ENCODE results near the gene STN1. TPM values are rescaled to one million over a fixed set of nuclear protein-coding genes. Genes with fewer than 3 reads are reported as not detected.

The STN1 gene
- total and polyA plus RNA-seq, 2 donors (not counting 1 experiment from before 2014, with no cell fraction given), result 21.7 to 36.5 TPM

GRCh38 chr10:103921248-103921647 is 3.3 kb upstream of the STN1 start:
- Histone ChIP-seq H3K27me3 (ENCODE audit: control insufficient read depth, insufficient read depth, low read length) (no peaks in the 10 kb centered on the region), H3K36me3 (ENCODE audit: control insufficient read depth, insufficient read depth, low read length) (no peaks in the 10 kb centered on the region), H3K9ac (ENCODE audit: insufficient read depth, low read length) (no peak overlapping the region), H3K27ac (ENCODE audit: insufficient read depth, low read length) (no peak overlapping the region), H4K20me1 (ENCODE audit: control insufficient read depth, extremely low read depth, insufficient read depth, low read length) (no peaks in the 10 kb centered on the region), H3K4me3 (replicated peaks in 1 of 4; ENCODE audit: control extremely low read depth in 1 of 4, insufficient read depth in 1 of 4, low read depth in 3 of 4, low read length in 4 of 4) (no peak overlapping the region), H3K9me3 (ENCODE audit: control insufficient read depth, insufficient read depth, low read depth, low read length) (no peaks in the 10 kb centered on the region), H2AFZ (ENCODE audit: low read length) (no peak overlapping the region), H3K4me1 (ENCODE audit: control insufficient read depth, extremely low read depth, insufficient read depth, low read length) (peaks cover 8% of the 10 kb centered on the region), H3K4me2 (ENCODE audit: extremely low read depth, insufficient read depth, low read length) (no peak overlapping the region), H3K79me2 (ENCODE audit: control insufficient read depth, insufficient read depth, low read length) (peaks cover 7% of the 10 kb centered on the region)
- TF ChIP-seq CTCF (conservative IDR thresholded peaks at IDR 0.05 in 1 of 2, IDR thresholded peaks at IDR 0.05 in 1 of 2; ENCODE audit: low read depth in 1 of 2, low read length in 2 of 2) (no peak), EZH2 (IDR thresholded peaks at IDR 0.05; ENCODE audit: low read length, missing control alignments) (no peak)
- no peak for DNase-seq (ENCODE audit: low read depth in 2 of 2)

DNA sequence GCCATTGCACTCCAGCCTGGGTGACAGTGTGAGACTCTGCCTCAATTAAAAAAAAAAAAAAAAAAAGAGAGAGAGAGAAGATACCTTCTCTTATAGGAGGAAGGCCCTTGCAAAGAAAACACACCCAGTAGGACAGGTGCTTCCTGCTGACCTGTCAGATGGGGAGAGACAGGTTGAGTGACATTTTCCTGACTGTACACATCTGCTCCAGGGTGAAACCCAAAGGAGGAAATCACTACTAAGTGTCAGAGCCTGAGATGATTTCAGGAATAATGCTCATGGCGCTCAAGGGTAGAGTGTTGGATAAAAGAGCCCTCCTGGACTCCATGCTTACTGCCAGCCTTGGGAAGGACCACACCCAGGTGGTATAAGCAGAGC is 1.7 kb upstream of the STN1 start:
- no peak overlapping the region for H3K9ac ChIP-seq (ENCODE audit: insufficient read depth, low read length)
- no peaks in the 10 kb centered on the region for H3K9me3 ChIP-seq (ENCODE audit: control insufficient read depth, insufficient read depth, low read depth, low read length)
- no peak overlapping the region for H3K27ac ChIP-seq (ENCODE audit: insufficient read depth, low read length)
- no peaks in the 10 kb centered on the region for H4K20me1 ChIP-seq (ENCODE audit: control insufficient read depth, extremely low read depth, insufficient read depth, low read length)
- H3K36me3 ChIP-seq (ENCODE audit: control insufficient read depth, insufficient read depth, low read length), result no peaks in the 10 kb centered on the region
- H2AFZ ChIP-seq (ENCODE audit: low read length), result no peak overlapping the region
- TF ChIP-seq CTCF (conservative IDR thresholded peaks at IDR 0.05 in 1 of 2, IDR thresholded peaks at IDR 0.05 in 1 of 2; ENCODE audit: low read depth in 1 of 2, low read length in 2 of 2) (no peak), EZH2 (IDR thresholded peaks at IDR 0.05; ENCODE audit: low read length, missing control alignments) (no peak)
- H3K79me2 ChIP-seq (ENCODE audit: control insufficient read depth, insufficient read depth, low read length), result peaks cover 15% of the 10 kb centered on the region
- no peak for DNase-seq (ENCODE audit: low read depth in 2 of 2)
- H3K27me3 ChIP-seq (ENCODE audit: control insufficient read depth, insufficient read depth, low read length), result no peaks in the 10 kb centered on the region
- no peak overlapping the region for H3K4me3 ChIP-seq (replicated peaks in 1 of 4; ENCODE audit: control extremely low read depth in 1 of 4, insufficient read depth in 1 of 4, low read depth in 3 of 4, low read length in 4 of 4)
- H3K4me1 ChIP-seq (ENCODE audit: control insufficient read depth, extremely low read depth, insufficient read depth, low read length), result peaks cover 9% of the 10 kb centered on the region
- no peak overlapping the region for H3K4me2 ChIP-seq (ENCODE audit: extremely low read depth, insufficient read depth, low read length)

- Histone ChIP-seq H3K36me3 (ENCODE audit: control insufficient read depth, insufficient read depth, low read length) (no peaks in the 10 kb centered on the region), H3K4me2 (ENCODE audit: extremely low read depth, insufficient read depth, low read length) (peak overlapping the region; percentile 99), H3K9ac (ENCODE audit: insufficient read depth, low read length) (peak overlapping the region; percentile 66), H3K4me1 (ENCODE audit: control insufficient read depth, extremely low read depth, insufficient read depth, low read length) (peaks cover 9% of the 10 kb centered on the region), H3K9me3 (ENCODE audit: control insufficient read depth, insufficient read depth, low read depth, low read length) (no peaks in the 10 kb centered on the region), H2AFZ (ENCODE audit: low read length) (peak overlapping the region; percentile 69), H3K27me3 (ENCODE audit: control insufficient read depth, insufficient read depth, low read length) (no peaks in the 10 kb centered on the region), H4K20me1 (ENCODE audit: control insufficient read depth, extremely low read depth, insufficient read depth, low read length) (no peaks in the 10 kb centered on the region), H3K27ac (ENCODE audit: insufficient read depth, low read length) (peak overlapping the region; percentile 86), H3K4me3 (replicated peaks in 1 of 4; ENCODE audit: control extremely low read depth in 1 of 4, insufficient read depth in 1 of 4, low read depth in 3 of 4, low read length in 4 of 4) (peak overlapping the region; percentile 66 to 83 (median 72)), H3K79me2 (ENCODE audit: control insufficient read depth, insufficient read depth, low read length) (peaks cover 15% of the 10 kb centered on the region)
- DNase-seq (ENCODE audit: low read depth in 2 of 2), result peak in 1 of 2 donors; percentile 51
- TF ChIP-seq CTCF (conservative IDR thresholded peaks at IDR 0.05 in 1 of 2, IDR thresholded peaks at IDR 0.05 in 1 of 2; ENCODE audit: low read depth in 1 of 2, low read length in 2 of 2), result no peak
- TF ChIP-seq EZH2 (IDR thresholded peaks at IDR 0.05; ENCODE audit: low read length, missing control alignments), result no peak
Measured at GRCh38 chr10:103917302-103918052, 507 bp downstream of the STN1 start.
